A549 (cell line): Measurements from ENCODE around the gene ZFY.

ENCODE experiments used
- CBX2 ChIP-seq: fragments of 200-600 bp; sonication (generic); IDR thresholded peaks from 2 replicates; pipeline ENCODE4 v1.6.1; 2016; ENCODE audit warnings: low read depth, mild to moderate bottlenecking, borderline replicate concordance
- CEBPB ChIP-seq, 2 experiments: fragments of >200 bp in 1 of 2; sonication (Bioruptor Twin) in 1 of 2; formaldehyde crosslinking in 1 of 2; IDR thresholded peaks; 2 replicates each; pipeline ENCODE4 v1.6.1; 2012 to 2016
- EP300 ChIP-seq, 2 experiments: fragments of >200 bp; sonication (Bioruptor Twin); formaldehyde crosslinking; IDR thresholded peaks; 2 replicates in 1 of 2; 3 replicates in 1 of 2; pipeline ENCODE4 v1.6.1; 2016 to 2017
- NR3C1 ChIP-seq: fragments of >200 bp; sonication (Bioruptor Twin); formaldehyde crosslinking; IDR thresholded peaks from 3 replicates; pipeline ENCODE4 v1.6.1; 2017
- POLR2A ChIP-seq: IDR thresholded peaks from 2 replicates; pipeline ENCODE4 v1.6.1; 2012; ENCODE audit warnings: mild to moderate bottlenecking, low read length
- RNF2 ChIP-seq: fragments of 200-600 bp; sonication (generic); IDR thresholded peaks from 2 replicates; pipeline ENCODE4 v1.6.1; 2016; ENCODE audit warnings: low read depth, mild to moderate bottlenecking, antibody characterized with exemption, moderate library complexity, borderline replicate concordance
- TF ChIP-seq, protein P1 (sequence below): fragments of >200 bp; sonication (Bioruptor Twin); formaldehyde crosslinking; IDR thresholded peaks from 3 replicates; pipeline ENCODE4 v1.5.1; 2016

DNA sequence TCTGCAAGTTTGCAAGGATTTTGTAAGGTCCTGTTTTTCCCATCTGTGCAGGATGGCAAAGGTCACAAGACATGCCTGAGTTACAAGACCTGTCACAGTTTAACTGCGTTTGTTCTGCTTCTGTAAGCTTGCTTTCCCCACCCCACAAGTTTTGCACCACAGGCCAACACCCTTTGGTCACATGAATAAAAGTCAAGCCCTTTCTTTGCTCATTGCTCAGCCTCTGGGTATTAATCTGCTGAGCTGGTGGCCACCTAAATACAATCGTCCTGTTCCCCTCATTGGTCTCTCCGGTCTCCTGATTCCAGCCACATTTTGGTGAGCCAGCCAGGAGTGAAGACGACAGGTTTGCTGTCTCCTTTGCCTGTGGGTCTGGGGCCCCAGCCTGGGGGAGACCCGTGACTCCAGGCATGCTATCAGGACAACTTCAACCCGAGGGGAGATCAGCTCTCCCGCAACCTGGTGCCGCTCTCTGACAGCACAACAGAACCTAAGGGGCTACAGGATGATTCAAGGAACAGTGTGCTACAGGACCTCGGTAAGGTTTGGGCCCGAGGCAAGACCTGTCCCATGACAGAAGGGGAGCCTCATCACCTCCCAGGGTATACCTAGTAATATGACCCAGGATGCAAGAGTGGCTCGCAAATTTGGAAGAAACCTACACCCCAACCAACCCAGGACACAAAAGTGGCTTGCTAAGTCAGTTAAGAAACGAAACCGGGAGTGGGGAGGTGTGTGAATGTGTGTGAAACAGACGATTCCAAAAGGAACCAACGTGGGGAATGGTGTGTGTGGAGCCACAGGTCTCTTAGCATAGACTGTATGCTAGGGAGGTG, 67.7 kb downstream of the ZFY start:
- no peak for TF ChIP-seq POLR2A
- TF ChIP-seq, protein P1, sequence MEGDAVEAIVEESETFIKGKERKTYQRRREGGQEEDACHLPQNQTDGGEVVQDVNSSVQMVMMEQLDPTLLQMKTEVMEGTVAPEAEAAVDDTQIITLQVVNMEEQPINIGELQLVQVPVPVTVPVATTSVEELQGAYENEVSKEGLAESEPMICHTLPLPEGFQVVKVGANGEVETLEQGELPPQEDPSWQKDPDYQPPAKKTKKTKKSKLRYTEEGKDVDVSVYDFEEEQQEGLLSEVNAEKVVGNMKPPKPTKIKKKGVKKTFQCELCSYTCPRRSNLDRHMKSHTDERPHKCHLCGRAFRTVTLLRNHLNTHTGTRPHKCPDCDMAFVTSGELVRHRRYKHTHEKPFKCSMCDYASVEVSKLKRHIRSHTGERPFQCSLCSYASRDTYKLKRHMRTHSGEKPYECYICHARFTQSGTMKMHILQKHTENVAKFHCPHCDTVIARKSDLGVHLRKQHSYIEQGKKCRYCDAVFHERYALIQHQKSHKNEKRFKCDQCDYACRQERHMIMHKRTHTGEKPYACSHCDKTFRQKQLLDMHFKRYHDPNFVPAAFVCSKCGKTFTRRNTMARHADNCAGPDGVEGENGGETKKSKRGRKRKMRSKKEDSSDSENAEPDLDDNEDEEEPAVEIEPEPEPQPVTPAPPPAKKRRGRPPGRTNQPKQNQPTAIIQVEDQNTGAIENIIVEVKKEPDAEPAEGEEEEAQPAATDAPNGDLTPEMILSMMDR: no peak
- TF ChIP-seq CBX2: no peak
- no peak for TF ChIP-seq EP300 (IDR thresholded peaks at IDR 0.05)
- TF ChIP-seq CEBPB (IDR thresholded peaks at IDR 0.05): no peak
- TF ChIP-seq NR3C1: no peak
- TF ChIP-seq RNF2: no peak
